ENCODE results near the gene CAVIN2. TPM values are rescaled to one million over a fixed set of nuclear protein-coding genes. Genes with fewer than 3 reads are reported as not detected.

CAVIN2 gene
- not detected for total RNA-seq

GRCh38 chr2:191846515-191847476, at the start of gene CAVIN2:
TSS of gene CAVIN2 (minus strand) at chr2:191847088. CDS start at chr2:191846925, 163 bp downstream.

Other genes starting within 250 kb of the CAVIN2 start
- 10 to 100 TPM; 27.0 to 34.1 TPM for gene NABP1, start 169.0 kb downstream of the CAVIN2 start, total RNA-seq

All from melanocyte of skin (primary cell).